ENCODE measurements around the gene PNPLA2. TPM values are rescaled to one million over a fixed set of nuclear protein-coding genes. Genes with fewer than 3 reads are reported as not detected.

Gene PNPLA2
- total and polyA plus RNA-seq, 7 donors: 64.8 to 247 (median 125) TPM

- Histone ChIP-seq H3K4me3 (no peak overlapping the region), H3K27me3 (ENCODE audit: insufficient read depth in 3 of 3, low read length in 2 of 3) (no peaks in the 10 kb centered on the region), H3K9me3 (no peaks in the 10 kb centered on the region), H3K36me3 (ENCODE audit: insufficient read depth in 1 of 2, low read depth in 1 of 2) (peaks cover 3 to 55% of the 10 kb centered on the region in 2 donors), H3K27ac (peak overlapping the region; percentile 36), H3K4me1 (peaks cover 44% of the 10 kb centered on the region)
- DNase-seq (no peak), ATAC-seq (no peak)
- TF ChIP-seq CTCF (IDR thresholded peaks at IDR 0.05): no peak
- WGBS, 3 donors: 35 to 47% (median 45%) methylated on average over 17 of the region's 17 CpGs
- intact Hi-C loops (cut with DNase I): no loop called here
Measured at GRCh38 chr11:838441-839279, 19.9 kb downstream of the PNPLA2 start.

- intact Hi-C loops (cut with DNase I): no loop called here
- H3K4me1 ChIP-seq: peaks cover 48% of the 10 kb centered on the region
- H3K27ac ChIP-seq: no peak overlapping the region
- H3K9me3 ChIP-seq: no peaks in the 10 kb centered on the region
- H3K27me3 ChIP-seq (ENCODE audit: insufficient read depth in 3 of 3, low read length in 2 of 3): no peaks in the 10 kb centered on the region
- WGBS, 3 donors: 76 to 88% (median 76%) methylated on average over 5 of the region's 5 CpGs
- H3K36me3 ChIP-seq (ENCODE audit: insufficient read depth in 1 of 2, low read depth in 1 of 2): peaks cover 3 to 55% of the 10 kb centered on the region in 2 donors
- no peak for TF ChIP-seq CTCF (IDR thresholded peaks at IDR 0.05)
- DNase-seq: no peak
- no peak for ATAC-seq
- no peak overlapping the region for H3K4me3 ChIP-seq
Measured at GRCh38 chr11:839280-839623, 20.5 kb downstream of the PNPLA2 start.

- TF ChIP-seq CTCF (IDR thresholded peaks at IDR 0.05): no peak
- H3K9me3 ChIP-seq: no peaks in the 10 kb centered on the region
- no peak for DNase-seq
- 61 to 76% (median 67%) methylated on average over 24 to 25 of the region's 25 CpGs for WGBS, 3 donors
- H3K4me1 ChIP-seq: peaks cover 48% of the 10 kb centered on the region
- no peaks in the 10 kb centered on the region for H3K27me3 ChIP-seq (ENCODE audit: insufficient read depth in 3 of 3, low read length in 2 of 3)
- peak overlapping the region; percentile 2 for H3K27ac ChIP-seq
- intact Hi-C loops (cut with DNase I): no loop called here
- no peak for ATAC-seq
- H3K36me3 ChIP-seq (ENCODE audit: insufficient read depth in 1 of 2, low read depth in 1 of 2): peaks cover 3 to 55% of the 10 kb centered on the region in 2 donors
- peak overlapping the region; percentile 93 for H3K4me3 ChIP-seq
Measured at GRCh38 chr11:839875-840617, 21.3 kb downstream of the PNPLA2 start.

DNA sequence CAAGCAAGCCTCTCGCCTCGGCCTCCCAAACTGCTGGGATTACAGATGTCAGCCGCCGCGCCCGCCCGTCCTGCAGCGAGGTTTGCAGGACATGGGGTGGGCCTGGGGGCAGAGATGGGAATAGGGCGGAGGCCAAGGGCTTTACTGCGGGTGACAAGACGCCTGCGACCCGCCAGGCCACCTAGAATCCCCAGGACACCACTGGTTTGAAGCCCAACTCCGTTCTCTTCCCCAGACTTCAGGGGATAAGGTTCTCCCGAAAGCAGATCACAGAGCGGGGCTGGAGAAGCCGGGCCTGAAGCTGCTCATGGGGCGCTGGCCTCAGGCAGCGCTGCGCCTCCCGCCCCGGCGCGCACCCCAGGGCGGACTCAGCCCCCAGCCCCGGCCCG, 23.3 kb downstream of the PNPLA2 start:
- H3K27ac ChIP-seq: peak overlapping the region; percentile 94
- 0% methylated on average over 20 to 27 of the region's 27 CpGs for WGBS, 3 donors
- no peak for DNase-seq
- peak; percentile 13 to 35 (median 26) for ATAC-seq
- TF ChIP-seq CTCF (IDR thresholded peaks at IDR 0.05): no peak
- peaks cover 41% of the 10 kb centered on the region for H3K4me1 ChIP-seq
- intact Hi-C loops (cut with DNase I): no loop called here
- H3K27me3 ChIP-seq (ENCODE audit: insufficient read depth in 3 of 3, low read length in 2 of 3): no peaks in the 10 kb centered on the region
- H3K9me3 ChIP-seq: no peaks in the 10 kb centered on the region
- peaks cover 3 to 42% of the 10 kb centered on the region in 2 donors for H3K36me3 ChIP-seq (ENCODE audit: insufficient read depth in 1 of 2, low read depth in 1 of 2)
- peak overlapping the region; percentile 93 for H3K4me3 ChIP-seq

All from psoas muscle (tissue), 8 donors.